Kidney capillary endothelial cell (primary cell): ENCODE results near the gene SPEN.

Source experiments
- DNase-seq: peaks from one replicate; pipeline ENCODE4 v3.0.0-alpha.2; 2018; ENCODE audit warnings: low spot score

Gene SPEN

GRCh38 chr1:15948595-15949452, 101.3 kb downstream of the SPEN start:
- DNase-seq, result peak; percentile 21

DNA sequence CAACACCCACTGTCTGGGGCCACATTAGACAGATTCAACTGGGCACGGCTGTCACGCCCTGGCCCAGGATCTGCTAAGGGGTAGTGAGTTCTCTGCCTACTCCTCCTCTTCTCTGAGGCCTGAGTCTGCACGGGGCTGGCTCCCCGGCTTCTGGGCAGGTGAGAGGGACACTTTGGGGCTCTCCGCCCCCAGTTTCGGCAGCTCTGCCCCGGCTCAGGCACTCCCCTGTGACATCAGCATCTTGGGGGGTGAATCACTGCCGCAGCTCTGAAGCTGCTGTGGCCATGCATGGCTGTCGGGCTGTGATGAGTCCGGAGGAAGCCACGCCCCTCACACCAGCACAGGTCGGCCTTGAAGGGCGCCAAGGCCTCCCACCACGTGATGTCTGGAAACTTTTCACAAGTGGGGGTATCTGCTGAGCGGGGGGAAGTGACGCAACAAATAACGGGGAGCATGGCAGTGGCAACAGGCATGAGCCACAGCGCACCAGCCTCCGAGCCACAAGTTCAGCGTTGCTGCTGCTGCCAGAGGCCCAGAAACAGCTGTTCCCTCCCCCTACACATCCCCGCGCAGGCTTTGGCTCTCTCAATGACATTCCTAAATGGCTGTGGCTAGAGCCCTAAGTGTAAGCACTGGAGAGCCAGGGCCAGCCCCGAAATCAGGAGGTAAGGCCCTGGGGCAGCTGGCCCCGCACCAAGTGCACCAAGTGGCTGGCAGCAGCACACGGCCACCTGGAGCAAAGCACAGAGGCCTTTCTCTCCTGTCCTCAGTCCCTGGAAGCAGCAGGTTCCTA, 102.1 kb downstream of the SPEN start:
- peak; percentile 97 for DNase-seq

DNA sequence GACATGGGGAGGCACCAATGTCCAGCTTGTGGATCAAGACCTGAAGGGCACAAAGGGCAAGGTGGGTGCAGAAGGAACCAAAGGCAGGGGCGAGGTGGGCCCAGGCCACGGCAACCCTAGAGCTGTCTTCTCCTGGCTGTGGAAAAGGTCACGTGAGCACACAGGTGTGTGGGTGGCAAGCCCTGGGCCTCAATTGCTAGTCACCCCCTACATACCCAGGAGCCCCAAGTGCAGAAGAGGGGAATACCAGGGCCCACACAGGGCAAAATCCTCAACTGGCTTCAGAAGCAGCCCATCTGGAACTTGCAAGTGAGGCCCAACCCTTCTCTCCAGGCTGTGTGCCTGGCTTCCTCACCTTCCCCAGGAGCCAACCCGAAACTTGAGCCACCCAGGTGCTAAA, 102.8 kb downstream of the SPEN start:
- DNase-seq, result no peak

- no peak for DNase-seq
These were observed 103.3 kb downstream of the SPEN start for GRCh38 chr1:15950763-15951295.

- no peak for DNase-seq
These were observed 104.0 kb downstream of the SPEN start for GRCh38 chr1:15951341-15952153.

- DNase-seq, result peak; percentile 100
These were observed 105.1 kb downstream of the SPEN start for GRCh38 chr1:15952317-15953258.

DNA sequence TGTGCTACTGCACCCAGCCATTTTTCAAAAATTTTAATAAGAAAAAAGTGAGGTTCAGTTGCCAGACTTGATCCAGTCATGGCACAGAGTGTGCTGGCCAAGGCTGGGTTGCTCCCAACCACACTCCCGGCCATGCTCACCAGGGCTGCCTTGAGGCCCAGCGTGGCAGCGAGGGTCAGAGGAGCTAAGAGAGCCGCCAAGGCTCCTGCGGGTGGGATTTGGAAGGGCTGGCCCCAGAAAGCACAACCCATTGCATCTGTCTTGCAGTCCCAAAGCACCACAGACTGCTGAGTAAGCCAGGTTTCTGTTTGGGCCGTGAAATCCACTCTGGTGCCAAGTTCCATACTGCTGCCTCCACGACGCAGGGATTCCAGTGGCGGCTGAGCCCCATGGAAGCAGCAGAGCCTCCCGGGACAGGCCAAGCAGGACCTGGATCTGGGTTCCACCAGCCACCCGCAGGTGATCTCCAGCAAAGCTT, 105.8 kb downstream of the SPEN start:
- no peak for DNase-seq

DNA sequence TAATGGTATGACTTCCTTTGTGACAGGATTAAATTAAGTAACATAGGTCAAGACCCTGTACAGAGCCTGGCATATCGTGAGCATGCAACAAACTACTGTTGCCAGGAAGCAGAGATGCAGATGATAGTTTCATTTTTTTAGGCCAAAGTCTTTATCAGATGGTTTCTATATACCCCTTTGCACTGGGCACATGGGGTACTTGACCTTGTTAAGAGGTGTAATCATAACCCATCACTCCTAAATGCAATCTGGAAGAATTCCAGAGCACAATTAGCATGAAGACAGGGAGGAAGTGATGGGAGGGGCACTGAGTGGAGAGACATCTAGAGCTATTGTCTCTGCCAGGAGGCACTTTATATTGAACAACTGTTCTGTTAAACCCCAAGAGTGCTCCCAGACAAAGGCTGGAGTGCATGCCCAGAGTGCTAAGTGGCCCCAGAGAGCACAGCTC, 106.3 kb downstream of the SPEN start:
- peak; percentile 47 for DNase-seq

DNA sequence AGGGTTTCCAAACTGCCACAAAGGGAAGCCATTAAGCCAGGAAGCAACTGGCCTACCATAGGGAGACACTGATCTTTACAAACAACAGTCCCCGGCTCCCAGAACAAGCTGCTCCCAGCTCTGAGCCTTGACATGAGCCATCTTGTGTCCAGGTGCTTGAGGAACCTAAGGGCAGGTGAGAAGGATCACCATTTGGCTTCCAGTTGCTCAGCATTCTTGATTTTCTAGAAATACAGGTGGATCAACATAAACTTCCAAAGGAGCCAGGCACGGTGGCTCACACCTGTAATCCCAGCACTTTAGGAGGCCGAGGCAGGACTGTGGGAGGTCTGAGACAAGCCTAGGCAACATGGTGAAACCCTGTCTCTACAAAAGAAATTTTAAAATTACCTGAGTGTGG, 106.8 kb downstream of the SPEN start:
- no peak for DNase-seq

GRCh38 chr1:15955552-15955951, 108.0 kb downstream of the SPEN start:
- DNase-seq, result no peak

GRCh38 chr1:15956150-15956549, 108.6 kb downstream of the SPEN start:
- no peak for DNase-seq

DNA sequence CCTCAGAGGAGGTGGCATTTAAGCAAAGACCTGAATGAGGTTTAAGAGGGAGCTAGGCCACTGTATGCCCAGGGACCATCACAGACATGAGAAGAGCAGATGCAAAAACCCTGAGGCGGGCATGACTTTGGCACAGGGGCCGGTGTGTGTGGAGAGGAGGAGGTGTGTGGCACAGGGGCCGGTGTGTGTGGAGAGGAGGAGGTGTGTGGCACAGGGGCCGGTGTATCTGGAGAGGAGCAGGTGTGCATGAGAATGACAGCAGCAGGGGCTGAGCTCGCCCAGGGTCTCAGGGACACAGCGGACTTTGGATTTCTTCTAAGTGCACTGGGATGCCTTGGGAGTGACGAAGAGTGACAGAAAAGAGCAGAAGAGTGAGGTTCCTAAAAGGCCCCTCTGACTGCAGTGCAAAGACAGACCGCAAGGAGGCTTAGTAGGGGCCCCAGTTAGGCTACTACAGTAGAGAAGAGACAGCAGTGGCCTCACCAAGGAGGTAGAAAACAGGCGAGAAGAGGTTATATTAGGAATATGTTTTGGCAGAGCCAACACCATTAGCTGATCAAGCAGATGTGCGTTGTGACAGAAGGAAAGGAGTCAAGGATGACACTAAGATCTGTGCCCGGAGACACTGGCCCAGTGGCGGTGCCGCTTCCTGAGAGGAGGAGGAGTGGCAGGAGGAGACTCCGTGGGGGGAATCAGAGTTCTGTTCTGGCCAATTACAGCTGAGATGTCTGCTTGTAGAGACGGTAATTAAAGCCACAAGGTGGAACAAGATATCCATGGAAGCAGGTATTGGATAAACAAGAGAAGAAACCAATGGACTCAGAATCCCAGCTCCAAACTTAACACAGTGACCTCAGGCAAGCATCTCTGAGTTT, 110.0 kb downstream of the SPEN start:
- no peak for DNase-seq

DNA sequence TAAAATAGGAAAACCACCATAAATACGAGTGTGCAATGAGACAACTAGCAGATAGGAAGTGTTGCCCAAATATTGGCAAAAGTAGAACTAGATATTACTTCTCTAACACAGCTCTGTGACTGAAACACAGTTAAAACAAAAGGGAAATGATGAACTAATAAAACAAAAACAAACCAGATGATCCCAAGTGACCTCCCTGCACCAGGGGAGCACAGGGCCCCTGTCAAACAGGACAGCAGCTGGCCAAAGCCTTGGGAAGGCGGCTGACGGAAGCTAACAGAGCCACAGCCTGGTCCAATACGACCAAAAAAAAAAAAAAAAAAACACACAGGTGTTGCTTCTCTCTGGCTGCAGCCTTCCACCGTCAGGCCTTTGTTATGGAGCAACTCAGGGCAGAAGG, 110.6 kb downstream of the SPEN start:
- DNase-seq, result no peak

GRCh38 chr1:15958793-15959192, 111.3 kb downstream of the SPEN start:
- DNase-seq, result no peak

- DNase-seq, result no peak
These were observed 111.9 kb downstream of the SPEN start for GRCh38 chr1:15959424-15959823.

GRCh38 chr1:15959827-15960446, 112.4 kb downstream of the SPEN start:
- no peak for DNase-seq

GRCh38 chr1:15960808-15961207, 113.3 kb downstream of the SPEN start:
- DNase-seq, result no peak

DNA sequence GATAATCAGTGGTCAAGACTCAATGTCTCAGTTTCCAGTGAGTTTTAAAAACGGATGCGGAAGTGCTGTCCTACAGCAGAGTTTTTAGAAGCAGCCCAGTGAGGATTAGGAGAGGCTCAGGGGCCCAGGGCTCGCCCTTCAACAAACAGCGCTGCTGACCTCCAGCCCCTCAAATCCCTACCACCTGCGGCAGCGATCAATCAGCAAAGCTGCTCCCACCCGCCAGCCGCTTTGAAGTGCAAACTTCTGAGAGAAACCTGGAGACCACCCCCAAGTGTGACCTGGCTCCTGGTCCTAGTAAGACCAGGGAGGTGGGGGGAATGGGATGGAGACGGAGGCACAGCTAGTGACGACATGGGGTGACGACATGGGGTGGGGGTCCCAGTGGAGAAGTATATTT, 114.0 kb downstream of the SPEN start:
- DNase-seq, result no peak

DNA sequence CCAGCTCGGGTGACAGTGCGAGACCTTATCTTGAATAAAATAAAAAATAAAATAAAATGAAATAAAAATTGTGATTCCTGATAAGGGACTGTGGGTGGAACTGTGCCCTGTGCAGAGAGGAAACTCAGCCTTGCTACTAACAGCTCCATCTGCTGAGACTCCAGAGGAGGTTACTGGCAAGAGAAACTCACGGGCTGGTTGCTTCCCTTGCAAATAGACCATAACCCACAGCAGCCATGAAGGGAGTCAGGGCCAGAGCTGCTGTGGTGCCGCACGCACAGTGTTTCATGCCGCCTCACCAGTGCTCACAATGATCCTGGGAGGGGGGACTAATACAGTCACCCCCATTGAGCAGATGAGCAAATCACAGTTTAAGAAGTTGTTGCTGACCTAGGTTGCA, 114.7 kb downstream of the SPEN start:
- DNase-seq, result no peak
